ENCODE data around the gene RORC.

DNA sequence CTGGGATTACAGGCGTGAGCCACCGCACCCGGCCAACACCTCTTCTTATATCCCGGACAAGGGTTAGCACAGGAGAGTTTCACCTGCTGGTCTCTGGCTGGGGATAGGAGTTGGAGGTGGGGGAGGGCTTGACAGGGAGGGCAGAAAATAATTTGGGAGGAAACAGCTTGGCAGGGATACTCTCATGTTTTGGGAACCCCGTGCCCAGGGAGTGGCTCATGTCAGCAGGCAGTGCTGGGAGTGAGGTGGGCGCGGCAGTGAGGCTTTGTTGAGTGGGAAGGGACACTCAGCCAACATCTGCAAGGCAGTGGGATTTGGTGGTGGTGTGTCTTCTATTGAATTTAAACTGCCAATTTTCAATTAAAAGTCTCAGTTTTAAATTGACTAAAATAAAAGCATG, 23.1 kb upstream of the RORC start:
- no peak for TF ChIP-seq CTCF (IDR thresholded peaks at IDR 0.05)
- TF ChIP-seq POLR2A (IDR thresholded peaks at IDR 0.05) = no peak

All from breast epithelium (tissue), 3 donors.